Cardiac fibroblast (primary cell): ENCODE data around the gene KCNAB1.
A peak's percentile ranks its signal among the peaks of the same experiment; 100 is the strongest.

Source experiments
- DNase-seq, 2 donors: peaks; one replicate each; pipeline versions ENCODE4 v3.0.0 to v3.0.0-alpha.2; 2010; ENCODE audit warnings: low read depth in 2 of 2
- H3K4me3 ChIP-seq, 2 donors: replicated peaks in 1 of 2; 1 replicate in 1 of 2; 2 replicates in 1 of 2; pipeline ENCODE4 v1.5.1; 2011; ENCODE audit warnings: low read depth in 2 of 2, low read length in 2 of 2, mild to moderate bottlenecking in 2 of 2, moderate library complexity in 1 of 2
- CTCF ChIP-seq: IDR thresholded peaks from one replicate; pipeline ENCODE4 v1.5.1; 2011; ENCODE audit warnings: low read depth, mild to moderate bottlenecking, low read length, inconsistent platforms

KCNAB1 gene

DNA sequence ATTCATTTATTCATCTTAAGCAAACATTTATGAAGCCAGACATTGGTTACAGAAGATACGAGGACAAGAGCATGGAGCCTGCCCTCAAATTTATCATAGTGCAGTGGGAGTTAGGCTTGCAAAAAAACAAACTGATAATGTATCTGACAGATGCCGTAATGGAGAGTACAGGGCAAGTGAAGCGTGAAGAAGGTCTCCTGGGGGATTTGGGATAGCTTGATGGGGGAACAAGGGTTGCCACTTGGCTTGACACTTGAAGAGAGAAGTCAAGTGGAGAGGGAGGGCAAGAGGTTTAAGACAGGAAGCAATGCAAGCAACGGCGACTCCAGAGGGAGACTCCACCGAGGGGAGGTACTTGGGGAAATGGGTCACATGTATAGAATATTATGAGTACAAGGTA is 305.3 kb downstream of the KCNAB1 start:
- H3K4me3 ChIP-seq: no peak overlapping the region
- no peak for DNase-seq
- TF ChIP-seq CTCF: no peak

DNA sequence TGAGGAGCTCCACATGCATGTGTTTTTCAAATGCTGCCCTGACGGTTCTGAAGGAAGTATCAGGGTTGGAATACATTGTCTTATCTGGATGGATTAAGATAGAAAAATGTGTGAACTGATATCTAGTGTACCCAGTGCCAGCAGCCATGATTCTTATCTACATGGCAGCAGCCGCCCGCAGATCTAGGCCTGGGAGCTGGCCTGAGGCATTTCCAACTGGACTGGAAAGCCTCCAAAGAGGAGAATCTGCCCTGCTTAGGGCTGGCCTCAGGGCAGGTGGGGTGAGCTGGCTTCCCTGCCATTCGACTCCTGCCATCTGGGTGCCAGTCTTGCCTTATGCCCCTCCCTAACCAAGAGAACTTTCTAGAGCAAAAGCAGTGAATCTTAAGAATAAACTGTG is 308.7 kb downstream of the KCNAB1 start:
- H3K4me3 ChIP-seq: no peak overlapping the region
- DNase-seq: no peak
- no peak for TF ChIP-seq CTCF

- no peak overlapping the region for H3K4me3 ChIP-seq
- TF ChIP-seq CTCF: no peak
Measured at GRCh38 chr3:156431334-156432124, 311.2 kb downstream of the KCNAB1 start.

DNA sequence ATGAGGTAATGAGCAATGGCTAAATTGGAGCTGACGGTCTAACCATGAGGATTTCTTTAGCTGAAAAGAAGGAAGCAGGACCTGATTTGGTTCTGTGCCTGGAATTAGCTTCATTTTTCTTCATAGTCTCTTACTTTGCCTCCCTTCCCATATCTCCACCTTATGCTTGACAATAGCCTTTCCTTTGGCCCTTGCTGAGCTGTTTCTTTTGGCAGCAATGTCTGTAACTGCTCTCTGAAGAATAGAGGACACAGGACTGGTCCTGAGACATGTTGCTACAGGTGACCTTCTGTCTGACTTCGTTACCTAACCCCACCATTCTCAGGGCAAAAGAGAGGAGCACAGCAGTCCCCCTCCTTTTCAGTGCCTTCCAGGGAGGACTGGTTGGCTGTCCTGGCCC is 312.2 kb downstream of the KCNAB1 start:
- peak in 1 of 2 donors; percentile 7 for DNase-seq
- no peak for TF ChIP-seq CTCF
- no peak overlapping the region for H3K4me3 ChIP-seq

More at GRCh38 chr3:156431334-156432124, 311.2 kb downstream of the KCNAB1 start:
- DNase-seq: no peak

DNA sequence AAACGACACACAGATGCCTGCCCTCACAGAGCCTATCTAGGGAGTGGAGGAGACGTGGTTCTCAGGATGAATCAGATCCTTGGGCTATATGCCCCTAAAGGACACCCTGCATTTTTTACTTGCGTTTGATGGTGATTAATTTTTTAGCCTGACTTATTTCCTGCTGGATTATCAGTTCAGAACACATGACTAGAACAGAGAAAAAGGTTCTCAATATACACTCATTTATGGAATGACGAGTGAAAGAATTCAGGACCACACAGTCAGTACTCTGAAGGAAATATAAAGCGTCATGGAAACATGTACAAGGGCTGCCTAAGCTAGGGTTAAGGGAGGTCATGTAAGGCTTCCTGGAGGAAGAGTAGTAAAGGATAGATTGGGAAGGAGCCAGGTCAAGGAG is 312.8 kb downstream of the KCNAB1 start:
- no peak for TF ChIP-seq CTCF
- H3K4me3 ChIP-seq: no peak overlapping the region
- peak; percentile 64 to 70 for DNase-seq

GRCh38 chr3:156433910-156434309 is 313.5 kb downstream of the KCNAB1 start:
- peak; percentile 19 to 20 for DNase-seq
- no peak overlapping the region for H3K4me3 ChIP-seq
- no peak for TF ChIP-seq CTCF

DNA sequence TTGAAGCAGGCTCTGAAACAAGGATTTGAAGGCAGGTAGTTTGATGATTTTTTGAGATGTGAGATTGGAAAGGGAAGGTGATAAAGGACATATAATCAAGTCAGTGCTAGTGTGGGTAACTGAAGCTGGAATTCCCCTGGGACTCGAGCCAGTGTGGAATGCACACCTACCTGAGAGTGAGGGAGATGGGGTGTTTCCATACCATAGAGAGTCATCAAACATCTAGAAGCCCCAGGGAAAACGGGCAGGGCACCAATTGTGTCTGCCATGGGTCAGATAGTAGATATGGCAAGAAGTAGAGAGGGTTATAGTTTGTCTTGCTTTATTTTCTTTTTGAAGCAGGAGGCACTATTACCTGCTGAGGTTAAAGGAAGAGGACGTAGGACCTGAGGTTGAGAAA is 314.5 kb downstream of the KCNAB1 start:
- no peak for TF ChIP-seq CTCF
- no peak overlapping the region for H3K4me3 ChIP-seq

More for the DNA sequence above, 314.5 kb downstream of the KCNAB1 start:
- no peak for DNase-seq
